CD4-positive, alpha-beta T cell treated with Interleukin-17A for 4 hours (primary cell): Measurements from ENCODE around the gene ENPEP.
"Not testable (repeated sequence)": the region's sequence is repeated elsewhere in the genome, so short reads cannot be mapped to it uniquely, and the experiment has no call there.

Source experiments
- DNase-seq: peaks from one replicate; pipeline ENCODE4 v3.0.0-alpha.2; 2020; ENCODE audit warnings: mixed read lengths

ENPEP gene

GRCh38 chr4:110475881-110476818 lies at the start of gene ENPEP:
Gene ENPEP (plus strand): TSS chr4:110476155. CDS start chr4:110476415, 260 bp downstream.
- DNase-seq, result no peak

GRCh38 chr4:110431805-110432204 lies 44.1 kb upstream of the ENPEP start:
- DNase-seq, result not testable (repeated sequence)

- not testable (repeated sequence) for DNase-seq
Observed at GRCh38 chr4:110437292-110437691, 38.7 kb upstream of the ENPEP start.

- DNase-seq, result not testable (repeated sequence)
Observed at GRCh38 chr4:110439209-110439608, 36.7 kb upstream of the ENPEP start.

GRCh38 chr4:110442309-110442708 lies 33.6 kb upstream of the ENPEP start:
- DNase-seq, result no peak

GRCh38 chr4:110442788-110443187 lies 33.2 kb upstream of the ENPEP start:
- no peak for DNase-seq

GRCh38 chr4:110449947-110450346 lies 26.0 kb upstream of the ENPEP start:
- no peak for DNase-seq

GRCh38 chr4:110452546-110452945 lies 23.4 kb upstream of the ENPEP start:
- DNase-seq, result no peak

GRCh38 chr4:110454441-110454840 lies 21.5 kb upstream of the ENPEP start:
- no peak for DNase-seq

GRCh38 chr4:110458494-110459266 lies 17.3 kb upstream of the ENPEP start:
- DNase-seq, result no peak

- no peak for DNase-seq
Observed at GRCh38 chr4:110460074-110460746, 15.7 kb upstream of the ENPEP start.

- no peak for DNase-seq
Observed at GRCh38 chr4:110467400-110467799, 8.6 kb upstream of the ENPEP start.

- no peak for DNase-seq
Observed at GRCh38 chr4:110472583-110473329, 3.2 kb upstream of the ENPEP start.

- DNase-seq, result no peak
Observed at GRCh38 chr4:110474481-110474880, 1.5 kb upstream of the ENPEP start.

GRCh38 chr4:110475080-110475479 lies 875 bp upstream of the ENPEP start:
- DNase-seq, result not testable (repeated sequence)

GRCh38 chr4:110477836-110478235 lies 1.9 kb downstream of the ENPEP start:
- no peak for DNase-seq

GRCh38 chr4:110480031-110480549 lies 4.1 kb downstream of the ENPEP start:
- no peak for DNase-seq

- no peak for DNase-seq
Observed at GRCh38 chr4:110480746-110481271, 4.9 kb downstream of the ENPEP start.

- no peak for DNase-seq
Observed at GRCh38 chr4:110483516-110483915, 7.6 kb downstream of the ENPEP start.

- no peak for DNase-seq
Observed at GRCh38 chr4:110484029-110484428, 8.1 kb downstream of the ENPEP start.

- DNase-seq, result no peak
Observed at GRCh38 chr4:110484767-110485166, 8.8 kb downstream of the ENPEP start.

- no peak for DNase-seq
Observed at GRCh38 chr4:110485452-110485851, 9.5 kb downstream of the ENPEP start.
